Chondrocyte (in vitro differentiated cells): ENCODE data around the gene BARX2. TPM values are rescaled to one million over a fixed set of nuclear protein-coding genes. Genes with fewer than 3 reads are reported as not detected.
"Not testable (repeated sequence)": the region's sequence is repeated elsewhere in the genome, so short reads cannot be mapped to it uniquely, and the experiment has no call there.

Experiments used
- DNase-seq: peaks from one replicate; pipeline ENCODE4 v3.0.0; 2021; ENCODE audit warnings: mixed read lengths, low spot score
- H3K27ac Mint-ChIP-seq: one replicate; pipeline ENCODE4 v1.8.0; 2021; ENCODE audit warnings: mild to moderate bottlenecking, moderate library complexity, mixed read lengths; ENCODE audit not compliant: unreplicated experiment
- H3K27me3 Mint-ChIP-seq: 2 replicates; pipeline ENCODE4 v1.8.0; 2021; ENCODE audit warnings: low read depth, mixed read lengths
- H3K36me3 Mint-ChIP-seq: 2 replicates; pipeline ENCODE4 v1.8.0; 2021; ENCODE audit warnings: low read depth, mixed read lengths
- H3K4me1 Mint-ChIP-seq: 2 replicates; pipeline ENCODE4 v1.8.0; 2021; ENCODE audit warnings: low read depth, mild to moderate bottlenecking, mixed read lengths
- H3K4me3 Mint-ChIP-seq: one replicate; pipeline ENCODE4 v1.8.0; 2021; ENCODE audit warnings: mild to moderate bottlenecking, moderate library complexity, mixed read lengths; ENCODE audit not compliant: unreplicated experiment
- H3K9me3 Mint-ChIP-seq: 2 replicates; pipeline ENCODE4 v1.8.0; 2021; ENCODE audit warnings: low read depth, mixed read lengths
- CTCF ChIP-seq: fragments of 200-600 bp; sonication (generic); IDR thresholded peaks from 2 replicates; pipeline ENCODE4 v1.5.0; 2021; ENCODE audit warnings: antibody characterized with exemption, mild to moderate bottlenecking, moderate library complexity
- long read RNA-seq: library from polyadenylated mRNA; stranded (forward); transcript quantifications from one replicate; pipeline ENCODE4 v2.0.0, GENCODE V29; 2021
- total RNA-seq: library from RNA; stranded (reverse); gene quantifications from 3 replicates; pipeline ENCODE4 v1.2.1, GENCODE V29; 2021

The BARX2 gene, protein sequence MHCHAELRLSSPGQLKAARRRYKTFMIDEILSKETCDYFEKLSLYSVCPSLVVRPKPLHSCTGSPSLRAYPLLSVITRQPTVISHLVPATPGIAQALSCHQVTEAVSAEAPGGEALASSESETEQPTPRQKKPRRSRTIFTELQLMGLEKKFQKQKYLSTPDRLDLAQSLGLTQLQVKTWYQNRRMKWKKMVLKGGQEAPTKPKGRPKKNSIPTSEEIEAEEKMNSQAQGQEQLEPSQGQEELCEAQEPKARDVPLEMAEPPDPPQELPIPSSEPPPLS
- total RNA-seq, result not detected in 3 replicates
- long read RNA-seq, result 0 reads

- H3K4me3 Mint-ChIP-seq, result peak within 1 kb of the TSS; percentile 62
- peaks cover 35% of the 10 kb centered on the region for H3K4me1 Mint-ChIP-seq
- H3K36me3 Mint-ChIP-seq, result peaks cover 2% of the 10 kb centered on the region
- peak; percentile 79 for TF ChIP-seq CTCF
- no peak within 1 kb of the TSS for H3K27ac Mint-ChIP-seq
- H3K9me3 Mint-ChIP-seq, result no peaks in the 10 kb centered on the region
- no peak for DNase-seq
- H3K27me3 Mint-ChIP-seq, result peaks cover 84% of the 10 kb centered on the region
Observed at GRCh38 chr11:129375751-129376657, at the start of gene BARX2. TSS of gene BARX2 (plus strand) at chr11:129375848. CDS start at chr11:129376036, 188 bp downstream.

GRCh38 chr11:129326921-129327320, 48.7 kb upstream of the BARX2 start:
- no peak overlapping the region for H3K27ac Mint-ChIP-seq
- H3K4me1 Mint-ChIP-seq, result peaks cover 12% of the 10 kb centered on the region
- H3K36me3 Mint-ChIP-seq, result no peaks in the 10 kb centered on the region
- no peaks in the 10 kb centered on the region for H3K27me3 Mint-ChIP-seq
- no peaks in the 10 kb centered on the region for H3K9me3 Mint-ChIP-seq
- no peak for DNase-seq
- H3K4me3 Mint-ChIP-seq, result no peak overlapping the region
- no peak for TF ChIP-seq CTCF

DNA sequence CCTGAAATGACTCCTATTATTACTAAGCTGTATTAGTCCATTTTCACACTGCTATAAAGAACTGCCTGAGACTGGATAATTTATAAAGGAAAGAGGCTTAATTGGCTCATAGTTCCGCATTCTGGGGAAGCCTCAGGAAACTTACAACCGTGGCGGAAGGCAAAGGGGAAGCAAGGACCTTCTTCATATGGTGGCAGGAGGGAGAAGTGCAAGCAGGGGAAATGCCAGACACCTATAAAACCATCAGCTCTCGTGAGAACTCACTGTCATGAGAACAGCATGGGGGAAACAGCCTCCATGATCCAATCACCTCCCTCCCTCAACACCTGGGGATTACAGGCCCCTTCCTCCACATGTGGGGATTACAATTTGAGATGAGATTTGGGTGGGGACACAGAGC, 47.9 kb upstream of the BARX2 start:
- not testable (repeated sequence) for DNase-seq, H3K9me3 Mint-ChIP-seq, H3K27ac Mint-ChIP-seq, H3K4me3 Mint-ChIP-seq, H3K36me3 Mint-ChIP-seq, H3K27me3 Mint-ChIP-seq
- H3K4me1 Mint-ChIP-seq, result peaks cover 15% of the 10 kb centered on the region

- H3K36me3 Mint-ChIP-seq, result no peaks in the 10 kb centered on the region
- no peak overlapping the region for H3K4me3 Mint-ChIP-seq
- H3K27ac Mint-ChIP-seq, result no peak overlapping the region
- H3K4me1 Mint-ChIP-seq, result peaks cover 15% of the 10 kb centered on the region
- no peak for TF ChIP-seq CTCF
- no peaks in the 10 kb centered on the region for H3K27me3 Mint-ChIP-seq
- H3K9me3 Mint-ChIP-seq, result no peaks in the 10 kb centered on the region
- DNase-seq, result no peak
Observed at GRCh38 chr11:129328756-129329155, 46.9 kb upstream of the BARX2 start.

DNA sequence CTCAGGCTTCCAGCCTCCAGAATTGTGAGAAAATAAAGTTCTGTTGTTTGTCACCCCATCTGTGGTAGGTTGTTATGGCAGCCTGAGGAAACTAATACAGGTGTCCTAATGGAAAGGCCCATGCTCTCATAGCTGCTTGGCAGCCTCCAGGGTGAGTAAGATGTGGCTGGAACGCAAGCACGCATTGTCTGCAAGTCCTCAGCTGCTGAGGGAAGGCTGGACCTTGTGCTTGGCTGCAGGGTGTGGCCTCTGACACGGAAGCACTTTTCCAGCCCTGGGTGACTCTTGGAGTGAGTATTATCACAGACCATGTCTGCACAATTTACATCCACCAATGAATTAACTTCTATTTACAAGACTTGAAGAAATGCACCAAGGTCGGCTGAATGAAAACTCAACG, 44.4 kb upstream of the BARX2 start:
- Mint-ChIP-seq H3K27me3 (no peaks in the 10 kb centered on the region), H3K9me3 (peaks cover 3% of the 10 kb centered on the region), H3K27ac (no peak overlapping the region), H3K4me3 (no peak overlapping the region), H3K36me3 (no peaks in the 10 kb centered on the region), H3K4me1 (peaks cover 6% of the 10 kb centered on the region)
- no peak for TF ChIP-seq CTCF
- DNase-seq, result no peak
